HEK293 (cell line): ENCODE measurements around the gene RGL2.

Source experiments
- CTCF ChIA-PET: fragments of 350-600 bp; formaldehyde crosslinking; extraction: SDS; loops from one replicate; lab custom pipeline; 2021; ENCODE audit warnings: antibody characterized with exemption; lab: Yijun Ruan, JAX
- POLR2A ChIA-PET: fragments of 300-600 bp; formaldehyde crosslinking; extraction: SDS; loops from one replicate; lab custom pipeline; 2020; ENCODE audit warnings: antibody characterized with exemption, inconsistent platforms; lab: Yijun Ruan, JAX
- H3K27ac ChIP-seq: fragments of 200-500 bp; sonication (Bioruptor generic); 2 replicates; pipeline ENCODE4 v1.5.1; 2014; ENCODE audit warnings: low read depth, low read length, control low read depth, inconsistent platforms; ENCODE audit errors: extremely low read depth
- H3K36me3 ChIP-seq, 2 experiments: fragments of 200-500 bp in 1 of 2; sonication (Bioruptor generic) in 1 of 2; 1 replicate in 1 of 2; 2 replicates in 1 of 2; pipeline ENCODE4 v1.5.1; 2014 to 2017; ENCODE audit warnings: inconsistent platforms in 2 of 2, low read length in 2 of 2; ENCODE audit not compliant: control insufficient read depth in 2 of 2, insufficient read depth in 1 of 2
- H3K4me1 ChIP-seq: fragments of 200-500 bp; sonication (Bioruptor generic); 2 replicates; pipeline ENCODE4 v1.5.1; 2014; ENCODE audit warnings: mild to moderate bottlenecking, low read length, inconsistent platforms; ENCODE audit not compliant: control insufficient read depth, insufficient read depth
- H3K4me3 ChIP-seq: 2 replicates; pipeline ENCODE4 v1.5.1; 2011; ENCODE audit warnings: low read depth, mild to moderate bottlenecking, control low read depth, low read length, moderate library complexity
- H3K9me3 ChIP-seq: fragments of 200-500 bp; sonication (Bioruptor generic); 2 replicates; pipeline ENCODE4 v1.5.1; 2014; ENCODE audit warnings: low read depth, low read length, inconsistent platforms; ENCODE audit not compliant: control insufficient read depth, insufficient read depth
- FEZF1 ChIP-seq: fragments of 450-650 bp; formaldehyde crosslinking; IDR thresholded peaks from 2 replicates; pipeline ENCODE4 v1.5.1; 2016; ENCODE audit warnings: missing biosample characterization, missing genetic modification characterization
- GLIS1 ChIP-seq: fragments of 450-650 bp; formaldehyde crosslinking; IDR thresholded peaks from 2 replicates; pipeline ENCODE4 v1.5.1; 2016; ENCODE audit warnings: missing biosample characterization, missing genetic modification characterization
- GLIS2 ChIP-seq: fragments of 450-650 bp; formaldehyde crosslinking; IDR thresholded peaks from 2 replicates; pipeline ENCODE4 v1.5.1; 2016; ENCODE audit warnings: missing biosample characterization, missing genetic modification characterization
- HIC1 ChIP-seq: fragments of 450-650 bp; formaldehyde crosslinking; IDR thresholded peaks from 2 replicates; pipeline ENCODE4 v1.5.1; 2016; ENCODE audit warnings: missing biosample characterization, missing genetic modification characterization
- KLF9 ChIP-seq: fragments of 450-650 bp; formaldehyde crosslinking; IDR thresholded peaks from 2 replicates; pipeline ENCODE4 v1.5.1; 2016; ENCODE audit warnings: missing biosample characterization, missing genetic modification characterization, low read depth
- RBAK ChIP-seq: fragments of 450-650 bp; formaldehyde crosslinking; IDR thresholded peaks from 2 replicates; pipeline ENCODE4 v1.5.1; 2016; ENCODE audit warnings: missing biosample characterization, missing genetic modification characterization
- REPIN1 ChIP-seq: fragments of 450-650 bp; formaldehyde crosslinking; IDR thresholded peaks from 2 replicates; pipeline ENCODE4 v1.5.1; 2017; ENCODE audit warnings: missing biosample characterization, missing genetic modification characterization, low read depth
- ZFHX2 ChIP-seq: fragments of 450-650 bp; formaldehyde crosslinking; conservative IDR thresholded peaks from 2 replicates; pipeline ENCODE4 v1.5.1; 2016; ENCODE audit warnings: missing biosample characterization, missing genetic modification characterization
- ZIC2 ChIP-seq: fragments of 450-650 bp; formaldehyde crosslinking; IDR thresholded peaks from 2 replicates; pipeline ENCODE4 v1.5.1; 2016; ENCODE audit warnings: missing biosample characterization, missing genetic modification characterization
- ZNF335 ChIP-seq: fragments of 450-650 bp; formaldehyde crosslinking; conservative IDR thresholded peaks from 2 replicates; pipeline ENCODE4 v1.5.1; 2016; ENCODE audit warnings: missing biosample characterization, missing genetic modification characterization
- ZNF423 ChIP-seq: fragments of 450-650 bp; formaldehyde crosslinking; IDR thresholded peaks from 2 replicates; pipeline ENCODE4 v1.5.1; 2016; ENCODE audit warnings: missing biosample characterization, missing genetic modification characterization
- ZNF501 ChIP-seq: fragments of 450-650 bp; formaldehyde crosslinking; IDR thresholded peaks from 2 replicates; pipeline ENCODE4 v1.5.1; 2016; ENCODE audit warnings: missing biosample characterization, missing genetic modification characterization
- ZNF558 ChIP-seq: fragments of 450-650 bp; formaldehyde crosslinking; IDR thresholded peaks from 2 replicates; pipeline ENCODE4 v1.5.1; 2016; ENCODE audit warnings: missing biosample characterization, missing genetic modification characterization
- ZNF660 ChIP-seq: fragments of 450-650 bp; IDR thresholded peaks from 2 replicates; pipeline ENCODE4 v1.5.1; 2018; ENCODE audit warnings: missing biosample characterization, mild to moderate bottlenecking, missing genetic modification characterization
- ZNF707 ChIP-seq: fragments of 450-650 bp; formaldehyde crosslinking; IDR thresholded peaks from 2 replicates; pipeline ENCODE4 v1.5.1; 2016; ENCODE audit warnings: missing biosample characterization, missing genetic modification characterization
- ZNF768 ChIP-seq: fragments of 450-650 bp; formaldehyde crosslinking; IDR thresholded peaks from 2 replicates; pipeline ENCODE4 v1.5.1; 2018; ENCODE audit warnings: missing biosample characterization, mild to moderate bottlenecking, missing genetic modification characterization
- ZNF777 ChIP-seq: fragments of 450-650 bp; formaldehyde crosslinking; IDR thresholded peaks from 2 replicates; pipeline ENCODE4 v1.5.1; 2017; ENCODE audit warnings: missing biosample characterization, missing genetic modification characterization, borderline replicate concordance
- TF ChIP-seq, protein P1 (sequence below): fragments of 450-650 bp; formaldehyde crosslinking; conservative IDR thresholded peaks from 2 replicates; pipeline ENCODE4 v1.5.1; 2016; ENCODE audit warnings: low read depth, missing biosample characterization, missing genetic modification characterization
- TF ChIP-seq, protein P2 (sequence below): fragments of 450-650 bp; formaldehyde crosslinking; IDR thresholded peaks from 2 replicates; pipeline ENCODE4 v1.5.1; 2017; ENCODE audit warnings: missing biosample characterization, missing genetic modification characterization
- TF ChIP-seq, protein P3 (sequence below): fragments of 450-650 bp; formaldehyde crosslinking; IDR thresholded peaks from 2 replicates; pipeline ENCODE4 v1.5.1; 2017; ENCODE audit warnings: missing biosample characterization, missing genetic modification characterization
- TF ChIP-seq, protein P4 (sequence below): fragments of 450-650 bp; IDR thresholded peaks from 2 replicates; pipeline ENCODE4 v1.5.1; 2018; ENCODE audit warnings: missing biosample characterization, mild to moderate bottlenecking, missing genetic modification characterization

Gene RGL2

GRCh38 chr6:33324125-33324524, 25.4 kb upstream of the RGL2 start:
- POLR2A ChIA-PET: interaction anchor here (1.1 to 1.7 kb wide), 2 partner anchors 11 to 130 kb away, joined by 6 to 9 read pairs; partner anchors contain the start of gene ZBTB9
- H3K9me3 ChIP-seq: no peaks in the 10 kb centered on the region
- H3K27ac ChIP-seq: no peak overlapping the region
- CTCF ChIA-PET: interaction anchor here (1.0 to 1.5 kb wide), 3 partner anchors 12 to 66 kb away, joined by 3 to 5 read pairs (median 4); no protein-coding TSS in a partner anchor
- H3K4me3 ChIP-seq: no peak overlapping the region
- TF ChIP-seq RBAK (tag by site-specific recombination) (no peak), ZNF768 (no peak), ZNF558 (no peak), REPIN1 (tag by site-specific recombination) (no peak), ZNF501 (no peak)
- TF ChIP-seq, protein P1, sequence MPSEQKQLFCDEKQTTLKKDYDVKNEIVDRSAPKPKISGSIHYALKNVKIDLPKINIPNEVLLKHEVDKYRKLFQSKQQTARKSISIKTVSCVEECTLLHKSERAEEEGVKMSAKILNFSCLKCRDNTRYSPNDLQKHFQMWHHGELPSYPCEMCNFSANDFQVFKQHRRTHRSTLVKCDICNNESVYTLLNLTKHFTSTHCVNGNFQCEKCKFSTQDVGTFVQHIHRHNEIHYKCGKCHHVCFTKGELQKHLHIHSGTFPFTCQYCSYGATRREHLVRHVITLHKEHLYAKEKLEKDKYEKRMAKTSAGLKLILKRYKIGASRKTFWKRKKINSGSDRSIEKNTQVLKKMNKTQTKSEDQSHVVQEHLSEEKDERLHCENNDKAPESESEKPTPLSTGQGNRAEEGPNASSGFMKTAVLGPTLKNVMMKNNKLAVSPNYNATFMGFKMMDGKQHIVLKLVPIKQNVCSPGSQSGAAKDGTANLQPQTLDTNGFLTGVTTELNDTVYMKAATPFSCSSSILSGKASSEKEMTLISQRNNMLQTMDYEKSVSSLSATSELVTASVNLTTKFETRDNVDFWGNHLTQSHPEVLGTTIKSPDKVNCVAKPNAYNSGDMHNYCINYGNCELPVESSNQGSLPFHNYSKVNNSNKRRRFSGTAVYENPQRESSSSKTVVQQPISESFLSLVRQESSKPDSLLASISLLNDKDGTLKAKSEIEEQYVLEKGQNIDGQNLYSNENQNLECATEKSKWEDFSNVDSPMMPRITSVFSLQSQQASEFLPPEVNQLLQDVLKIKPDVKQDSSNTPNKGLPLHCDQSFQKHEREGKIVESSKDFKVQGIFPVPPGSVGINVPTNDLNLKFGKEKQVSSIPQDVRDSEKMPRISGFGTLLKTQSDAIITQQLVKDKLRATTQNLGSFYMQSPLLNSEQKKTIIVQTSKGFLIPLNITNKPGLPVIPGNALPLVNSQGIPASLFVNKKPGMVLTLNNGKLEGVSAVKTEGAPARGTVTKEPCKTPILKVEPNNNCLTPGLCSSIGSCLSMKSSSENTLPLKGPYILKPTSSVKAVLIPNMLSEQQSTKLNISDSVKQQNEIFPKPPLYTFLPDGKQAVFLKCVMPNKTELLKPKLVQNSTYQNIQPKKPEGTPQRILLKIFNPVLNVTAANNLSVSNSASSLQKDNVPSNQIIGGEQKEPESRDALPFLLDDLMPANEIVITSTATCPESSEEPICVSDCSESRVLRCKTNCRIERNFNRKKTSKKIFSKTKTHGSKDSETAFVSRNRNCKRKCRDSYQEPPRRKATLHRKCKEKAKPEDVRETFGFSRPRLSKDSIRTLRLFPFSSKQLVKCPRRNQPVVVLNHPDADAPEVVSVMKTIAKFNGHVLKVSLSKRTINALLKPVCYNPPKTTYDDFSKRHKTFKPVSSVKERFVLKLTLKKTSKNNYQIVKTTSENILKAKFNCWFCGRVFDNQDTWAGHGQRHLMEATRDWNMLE (tag by site-specific recombination): no peak
- TF ChIP-seq, protein P2, sequence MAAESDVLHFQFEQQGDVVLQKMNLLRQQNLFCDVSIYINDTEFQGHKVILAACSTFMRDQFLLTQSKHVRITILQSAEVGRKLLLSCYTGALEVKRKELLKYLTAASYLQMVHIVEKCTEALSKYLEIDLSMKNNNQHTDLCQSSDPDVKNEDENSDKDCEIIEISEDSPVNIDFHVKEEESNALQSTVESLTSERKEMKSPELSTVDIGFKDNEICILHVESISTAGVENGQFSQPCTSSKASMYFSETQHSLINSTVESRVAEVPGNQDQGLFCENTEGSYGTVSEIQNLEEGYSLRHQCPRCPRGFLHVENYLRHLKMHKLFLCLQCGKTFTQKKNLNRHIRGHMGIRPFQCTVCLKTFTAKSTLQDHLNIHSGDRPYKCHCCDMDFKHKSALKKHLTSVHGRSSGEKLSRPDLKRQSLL (tag by site-specific recombination): no peak
- peaks cover 15% of the 10 kb centered on the region for H3K4me1 ChIP-seq
- peaks cover 9 to 24% of the 10 kb centered on the region in 2 experiments for H3K36me3 ChIP-seq

DNA sequence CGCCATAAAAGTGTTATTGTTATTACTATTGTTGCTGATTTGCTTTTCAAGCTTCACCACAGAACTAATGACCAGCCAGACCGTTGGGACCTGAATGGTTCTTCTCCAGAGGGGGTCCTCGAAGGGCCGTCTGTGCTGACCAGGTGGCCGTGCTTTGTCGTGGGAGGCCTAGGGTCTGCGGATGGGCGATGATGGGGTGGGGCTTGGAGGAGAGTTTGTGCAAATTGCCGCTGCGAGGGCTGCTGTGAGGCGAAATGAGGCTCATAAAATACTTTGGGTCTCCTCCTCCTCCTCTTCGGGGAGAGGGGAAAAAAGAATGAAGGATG, 24.8 kb upstream of the RGL2 start:
- peaks cover 20% of the 10 kb centered on the region for H3K4me1 ChIP-seq
- peak overlapping the region; percentile 65 for H3K27ac ChIP-seq
- CTCF ChIA-PET: interaction anchor here (0.5 to 1.5 kb wide), 4 partner anchors 12 to 238 kb away, joined by 3 to 5 read pairs (median 4); no protein-coding TSS in a partner anchor
- POLR2A ChIA-PET: no interaction called here
- H3K36me3 ChIP-seq: peaks cover 14 to 30% of the 10 kb centered on the region in 2 experiments
- H3K4me3 ChIP-seq: peak overlapping the region; percentile 78
- H3K9me3 ChIP-seq: no peaks in the 10 kb centered on the region
- TF ChIP-seq ZNF423 (tag by site-specific recombination): 0 out of 2 replicates have a peak, but pooled peaks have one; percentile 32
- TF ChIP-seq GLIS2 (tag by site-specific recombination): peak; percentile 82; the same call in 1 of the 2 replicates
- peak; percentile 86; the same call in 1 of the 2 replicates for TF ChIP-seq ZNF777 (tag by site-specific recombination)
- TF ChIP-seq, protein P3, sequence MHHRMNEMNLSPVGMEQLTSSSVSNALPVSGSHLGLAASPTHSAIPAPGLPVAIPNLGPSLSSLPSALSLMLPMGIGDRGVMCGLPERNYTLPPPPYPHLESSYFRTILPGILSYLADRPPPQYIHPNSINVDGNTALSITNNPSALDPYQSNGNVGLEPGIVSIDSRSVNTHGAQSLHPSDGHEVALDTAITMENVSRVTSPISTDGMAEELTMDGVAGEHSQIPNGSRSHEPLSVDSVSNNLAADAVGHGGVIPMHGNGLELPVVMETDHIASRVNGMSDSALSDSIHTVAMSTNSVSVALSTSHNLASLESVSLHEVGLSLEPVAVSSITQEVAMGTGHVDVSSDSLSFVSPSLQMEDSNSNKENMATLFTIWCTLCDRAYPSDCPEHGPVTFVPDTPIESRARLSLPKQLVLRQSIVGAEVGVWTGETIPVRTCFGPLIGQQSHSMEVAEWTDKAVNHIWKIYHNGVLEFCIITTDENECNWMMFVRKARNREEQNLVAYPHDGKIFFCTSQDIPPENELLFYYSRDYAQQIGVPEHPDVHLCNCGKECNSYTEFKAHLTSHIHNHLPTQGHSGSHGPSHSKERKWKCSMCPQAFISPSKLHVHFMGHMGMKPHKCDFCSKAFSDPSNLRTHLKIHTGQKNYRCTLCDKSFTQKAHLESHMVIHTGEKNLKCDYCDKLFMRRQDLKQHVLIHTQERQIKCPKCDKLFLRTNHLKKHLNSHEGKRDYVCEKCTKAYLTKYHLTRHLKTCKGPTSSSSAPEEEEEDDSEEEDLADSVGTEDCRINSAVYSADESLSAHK: peak; percentile 2; the same call in 1 of the 2 replicates
- peak; percentile 52 for TF ChIP-seq ZNF335 (tag by site-specific recombination)
- TF ChIP-seq, protein P4, sequence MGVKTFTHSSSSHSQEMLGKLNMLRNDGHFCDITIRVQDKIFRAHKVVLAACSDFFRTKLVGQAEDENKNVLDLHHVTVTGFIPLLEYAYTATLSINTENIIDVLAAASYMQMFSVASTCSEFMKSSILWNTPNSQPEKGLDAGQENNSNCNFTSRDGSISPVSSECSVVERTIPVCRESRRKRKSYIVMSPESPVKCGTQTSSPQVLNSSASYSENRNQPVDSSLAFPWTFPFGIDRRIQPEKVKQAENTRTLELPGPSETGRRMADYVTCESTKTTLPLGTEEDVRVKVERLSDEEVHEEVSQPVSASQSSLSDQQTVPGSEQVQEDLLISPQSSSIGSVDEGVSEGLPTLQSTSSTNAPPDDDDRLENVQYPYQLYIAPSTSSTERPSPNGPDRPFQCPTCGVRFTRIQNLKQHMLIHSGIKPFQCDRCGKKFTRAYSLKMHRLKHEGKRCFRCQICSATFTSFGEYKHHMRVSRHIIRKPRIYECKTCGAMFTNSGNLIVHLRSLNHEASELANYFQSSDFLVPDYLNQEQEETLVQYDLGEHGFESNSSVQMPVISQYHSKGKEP: no peak
- TF ChIP-seq ZNF707 (tag by site-specific recombination): no peak
- TF ChIP-seq GLIS1 (tag by site-specific recombination): peak; percentile 48
- TF ChIP-seq ZNF660 (tag by site-specific recombination): 0 out of 2 replicates have a peak, but pooled peaks have one; percentile 6
- 0 out of 2 replicates have a peak, but pooled peaks have one; percentile 3 for TF ChIP-seq KLF9 (tag by site-specific recombination)
- peak; percentile 54 for TF ChIP-seq ZIC2
- TF ChIP-seq HIC1 (tag by site-specific recombination): no peak
- peak; percentile 34; the same call in 1 of the 2 replicates for TF ChIP-seq FEZF1 (tag by site-specific recombination)
- TF ChIP-seq ZFHX2 (tag by site-specific recombination): 0 out of 2 replicates have a peak, but pooled peaks have one; percentile 38
